Measurements from ENCODE around the gene PER2. TPM values are rescaled to one million over a fixed set of nuclear protein-coding genes. Genes with fewer than 3 reads are reported as not detected.

PER2 gene
- total and polyA plus RNA-seq, 2 of the 13 experiments (the other 11 are each of a cell fraction or from before 2014, with no cell fraction given) = 5.1 to 9.4 TPM

- no peak overlapping the region for H3K4me2 ChIP-seq (ENCODE audit: low read depth, low read length)
- ATAC-seq = peak; percentile 17
- POLR2A ChIA-PET = no interaction called here
- H3K27ac ChIP-seq (ENCODE audit: extremely low read length, insufficient read depth, low read length) = no peak overlapping the region
- H3K79me2 ChIP-seq (ENCODE audit: insufficient read depth, low read length) = no peaks in the 10 kb centered on the region
- 60% methylated on average over 8 of the region's 13 CpGs for WGBS (ENCODE audit: low lambda C conversion rate)
- CTCF ChIA-PET (ENCODE audit: low intra/inter-chr PET ratio, low total read pairs) = no interaction called here
- H3K27me3 ChIP-seq (ENCODE audit: control insufficient read depth in 1 of 2, insufficient read depth in 2 of 2, low read length in 2 of 2) = peaks cover 11 to 24% of the 10 kb centered on the region in 2 experiments; a peak in 4 of 5 replicates
- intact Hi-C loops (cut with micrococcal nuclease; ENCODE audit: unreplicated experiment) = no loop called here
- in situ Hi-C loops (cut with HindIII; ENCODE audit: extremely low pct_ligation_motif_present, low pct_unique_long_range_greater_than_20kb) = no loop called here
- H2AFZ ChIP-seq (ENCODE audit: low read length) = no peak overlapping the region
- H3K9me3 ChIP-seq (ENCODE audit: low read length) = no peaks in the 10 kb centered on the region
- TF ChIP-seq MTA3 (CRISPR knock-in tag; IDR thresholded peaks at IDR 0.05) (no peak), ARID4A (CRISPR knock-in tag; IDR thresholded peaks at IDR 0.05; ENCODE audit: borderline replicate concordance) (0 out of 2 replicates have a peak, but pooled peaks have one; percentile 17)
- no peak overlapping the region for H3K4me3 ChIP-seq (replicated peaks in 1 of 3; ENCODE audit: insufficient read depth in 1 of 3, low read depth in 2 of 3, low read length in 3 of 3)
- no TSS peak for BruUV-seq (replicated peaks)
- no peak for FAIRE-seq
- no peak for DNase-seq (ENCODE audit: low spot score)
- H4K20me1 ChIP-seq (ENCODE audit: insufficient read depth, low read length) = no peaks in the 10 kb centered on the region
- no peak overlapping the region for H3K9ac ChIP-seq (ENCODE audit: insufficient read depth, low read depth, low read length)
- peaks cover 10% of the 10 kb centered on the region for H3K4me1 ChIP-seq (ENCODE audit: insufficient read depth, low read length)
- no peaks in the 10 kb centered on the region for H3K36me3 ChIP-seq (replicated peaks in 1 of 2; ENCODE audit: control insufficient read depth in 1 of 2, insufficient read depth in 2 of 2, low read length in 2 of 2)
Observed at GRCh38 chr2:238315031-238315595, 26.7 kb upstream of the PER2 start.

GRCh38 chr2:238314576-238314975 is 26.2 kb upstream of the PER2 start:
- Histone ChIP-seq H3K4me3 (replicated peaks in 1 of 3; ENCODE audit: insufficient read depth in 1 of 3, low read depth in 2 of 3, low read length in 3 of 3) (no peak overlapping the region), H3K4me2 (ENCODE audit: low read depth, low read length) (no peak overlapping the region), H2AFZ (ENCODE audit: low read length) (no peak overlapping the region), H3K4me1 (ENCODE audit: insufficient read depth, low read length) (peaks cover 6% of the 10 kb centered on the region), H3K9me3 (ENCODE audit: low read length) (no peaks in the 10 kb centered on the region), H3K27ac (ENCODE audit: extremely low read length, insufficient read depth, low read length) (no peak overlapping the region), H3K9ac (ENCODE audit: insufficient read depth, low read depth, low read length) (no peak overlapping the region), H3K36me3 (replicated peaks in 1 of 2; ENCODE audit: control insufficient read depth in 1 of 2, insufficient read depth in 2 of 2, low read length in 2 of 2) (no peaks in the 10 kb centered on the region), H4K20me1 (ENCODE audit: insufficient read depth, low read length) (no peaks in the 10 kb centered on the region), H3K79me2 (ENCODE audit: insufficient read depth, low read length) (no peaks in the 10 kb centered on the region), H3K27me3 (ENCODE audit: control insufficient read depth in 1 of 2, insufficient read depth in 2 of 2, low read length in 2 of 2) (peaks cover 11 to 24% of the 10 kb centered on the region in 2 experiments; a peak in 4 of 5 replicates)
- TF ChIP-seq NFATC3 (CRISPR knock-in tag; IDR thresholded peaks at IDR 0.05) (no peak), SP1 (IDR thresholded peaks at IDR 0.05) (no peak), SP1 (CRISPR knock-in tag; IDR thresholded peaks at IDR 0.05) (no peak), SATB2 (CRISPR knock-in tag; IDR thresholded peaks at IDR 0.05) (no peak), ZFP37 (CRISPR knock-in tag; IDR thresholded peaks at IDR 0.05; ENCODE audit: borderline replicate concordance) (no peak), PHF8 (CRISPR knock-in tag; IDR thresholded peaks at IDR 0.05) (no peak), LBX2 (CRISPR knock-in tag; IDR thresholded peaks at IDR 0.05; ENCODE audit: borderline replicate concordance) (no peak), SAFB2 (CRISPR knock-in tag; IDR thresholded peaks at IDR 0.05; ENCODE audit: borderline replicate concordance, low read depth) (no peak), MXD3 (CRISPR knock-in tag; IDR thresholded peaks at IDR 0.05) (no peak), NKX3-1 (CRISPR knock-in tag; IDR thresholded peaks at IDR 0.05) (no peak), SIN3A (IDR thresholded peaks at IDR 0.05; ENCODE audit: borderline replicate concordance, low read depth, low read length) (no peak), ZNF562 (CRISPR knock-in tag; IDR thresholded peaks at IDR 0.05; ENCODE audit: borderline replicate concordance) (no peak)
- CTCF ChIA-PET (ENCODE audit: low intra/inter-chr PET ratio, low total read pairs) = no interaction called here
- in situ Hi-C loops (cut with HindIII; ENCODE audit: extremely low pct_ligation_motif_present, low pct_unique_long_range_greater_than_20kb) = no loop called here
- ATAC-seq (peak; percentile 41), FAIRE-seq (no peak), DNase-seq (ENCODE audit: low spot score) (no peak)
- WGBS (ENCODE audit: low lambda C conversion rate) = 55% methylated on average over 4 of the region's 8 CpGs
- POLR2A ChIA-PET = no interaction called here
- intact Hi-C loops (cut with micrococcal nuclease; ENCODE audit: unreplicated experiment) = no loop called here
- no TSS peak for BruUV-seq (replicated peaks)
